Loucy (cell line): ENCODE measurements around the gene MAD2L1BP.

Experiments used
- H2AFZ ChIP-seq: fragments of 200-600 bp; sonication (generic); 2 replicates; pipeline ENCODE4 v1.6.0; 2016; ENCODE audit warnings: antibody characterized with exemption, mild to moderate bottlenecking, low read length, moderate library complexity
- H3F3A ChIP-seq: fragments of 200-600 bp; 2 replicates; pipeline ENCODE4 v1.6.0; 2016; ENCODE audit warnings: antibody characterized with exemption, low read depth, mild to moderate bottlenecking
- H3K27me3 ChIP-seq: fragments of 200-600 bp; sonication (generic); 2 replicates; pipeline ENCODE4 v1.6.1; 2014; ENCODE audit warnings: low read length, mild to moderate bottlenecking; ENCODE audit not compliant: insufficient read depth, poor library complexity, severe bottlenecking
- H3K36me3 ChIP-seq: fragments of 200-600 bp; sonication (generic); 2 replicates; pipeline ENCODE4 v1.6.1; 2016; ENCODE audit warnings: low read length; ENCODE audit not compliant: insufficient read depth
- H3K4me1 ChIP-seq: fragments of 200-600 bp; sonication (generic); 2 replicates; pipeline ENCODE4 v1.5.1; 2014; ENCODE audit warnings: low read length, mild to moderate bottlenecking; ENCODE audit not compliant: insufficient read depth, poor library complexity, severe bottlenecking
- H3K4me2 ChIP-seq: fragments of 200-600 bp; sonication (generic); 2 replicates; pipeline ENCODE4 v1.6.0; 2014; ENCODE audit warnings: antibody characterized with exemption, low read length, low read depth, mild to moderate bottlenecking; ENCODE audit not compliant: poor library complexity, severe bottlenecking
- H3K4me3 ChIP-seq: fragments of 200-600 bp; sonication (generic); 2 replicates; pipeline ENCODE4 v1.5.1; 2014; ENCODE audit warnings: low read length, mild to moderate bottlenecking, mixed read lengths; ENCODE audit not compliant: poor library complexity, severe bottlenecking
- H3K79me2 ChIP-seq: fragments of 200-600 bp; sonication (generic); 2 replicates; pipeline ENCODE4 v1.6.1; 2014; ENCODE audit warnings: low read length; ENCODE audit not compliant: insufficient read depth
- H3K9ac ChIP-seq: fragments of 200-600 bp; sonication (generic); 2 replicates; pipeline ENCODE4 v1.6.0; 2014; ENCODE audit warnings: mild to moderate bottlenecking, low read depth, low read length, moderate library complexity; ENCODE audit not compliant: poor library complexity, severe bottlenecking
- H3K9me2 ChIP-seq: fragments of 200-600 bp; sonication (generic); replicated peaks from 2 replicates; pipeline ENCODE4 v1.6.1; 2016; ENCODE audit warnings: low read depth, low read length, mixed read lengths
- H3K9me3 ChIP-seq: fragments of 200-600 bp; sonication (generic); 2 replicates; pipeline ENCODE4 v1.6.1; 2014; ENCODE audit warnings: mild to moderate bottlenecking, antibody characterized with exemption, low read length, low read depth; ENCODE audit not compliant: insufficient read depth
- H4K20me1 ChIP-seq: fragments of 200-600 bp; sonication (generic); 2 replicates; pipeline ENCODE4 v1.6.0; 2014; ENCODE audit warnings: antibody characterized with exemption, low read length, mild to moderate bottlenecking; ENCODE audit not compliant: insufficient read depth, poor library complexity, severe bottlenecking
- EZH2phosphoT487 ChIP-seq: fragments of 200-600 bp; IDR thresholded peaks from 2 replicates; pipeline ENCODE4 v1.6.1; 2018; ENCODE audit warnings: antibody characterized with exemption, mild to moderate bottlenecking, moderate library complexity, borderline replicate concordance
- TF ChIP-seq, protein P1 (sequence below): fragments of 200-600 bp; sonication (generic); conservative IDR thresholded peaks from 2 replicates; pipeline ENCODE4 v1.5.1; 2014; ENCODE audit warnings: mild to moderate bottlenecking, antibody characterized with exemption, low read length

Gene MAD2L1BP

GRCh38 chr6:43683708-43684455, 48.2 kb downstream of the MAD2L1BP start:
- TF ChIP-seq, protein P1, sequence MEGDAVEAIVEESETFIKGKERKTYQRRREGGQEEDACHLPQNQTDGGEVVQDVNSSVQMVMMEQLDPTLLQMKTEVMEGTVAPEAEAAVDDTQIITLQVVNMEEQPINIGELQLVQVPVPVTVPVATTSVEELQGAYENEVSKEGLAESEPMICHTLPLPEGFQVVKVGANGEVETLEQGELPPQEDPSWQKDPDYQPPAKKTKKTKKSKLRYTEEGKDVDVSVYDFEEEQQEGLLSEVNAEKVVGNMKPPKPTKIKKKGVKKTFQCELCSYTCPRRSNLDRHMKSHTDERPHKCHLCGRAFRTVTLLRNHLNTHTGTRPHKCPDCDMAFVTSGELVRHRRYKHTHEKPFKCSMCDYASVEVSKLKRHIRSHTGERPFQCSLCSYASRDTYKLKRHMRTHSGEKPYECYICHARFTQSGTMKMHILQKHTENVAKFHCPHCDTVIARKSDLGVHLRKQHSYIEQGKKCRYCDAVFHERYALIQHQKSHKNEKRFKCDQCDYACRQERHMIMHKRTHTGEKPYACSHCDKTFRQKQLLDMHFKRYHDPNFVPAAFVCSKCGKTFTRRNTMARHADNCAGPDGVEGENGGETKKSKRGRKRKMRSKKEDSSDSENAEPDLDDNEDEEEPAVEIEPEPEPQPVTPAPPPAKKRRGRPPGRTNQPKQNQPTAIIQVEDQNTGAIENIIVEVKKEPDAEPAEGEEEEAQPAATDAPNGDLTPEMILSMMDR, result no peak
- no peak for TF ChIP-seq EZH2phosphoT487
- peak overlapping the region; percentile 8 for H3K4me3 ChIP-seq
- no peaks in the 10 kb centered on the region for H3K9me3 ChIP-seq
- H3K79me2 ChIP-seq, result peaks cover 73% of the 10 kb centered on the region
- no peaks in the 10 kb centered on the region for H3F3A ChIP-seq
- peaks cover 33% of the 10 kb centered on the region for H4K20me1 ChIP-seq
- H2AFZ ChIP-seq, result no peak overlapping the region
- H3K9me2 ChIP-seq, result no peaks in the 10 kb centered on the region
- no peak overlapping the region for H3K9ac ChIP-seq
- H3K4me2 ChIP-seq, result peak overlapping the region; percentile 49
- H3K27me3 ChIP-seq, result peaks cover 8% of the 10 kb centered on the region
- H3K4me1 ChIP-seq, result peaks cover 51% of the 10 kb centered on the region
- H3K36me3 ChIP-seq, result peaks cover 21% of the 10 kb centered on the region; the same call in 1 of the 2 replicates

DNA sequence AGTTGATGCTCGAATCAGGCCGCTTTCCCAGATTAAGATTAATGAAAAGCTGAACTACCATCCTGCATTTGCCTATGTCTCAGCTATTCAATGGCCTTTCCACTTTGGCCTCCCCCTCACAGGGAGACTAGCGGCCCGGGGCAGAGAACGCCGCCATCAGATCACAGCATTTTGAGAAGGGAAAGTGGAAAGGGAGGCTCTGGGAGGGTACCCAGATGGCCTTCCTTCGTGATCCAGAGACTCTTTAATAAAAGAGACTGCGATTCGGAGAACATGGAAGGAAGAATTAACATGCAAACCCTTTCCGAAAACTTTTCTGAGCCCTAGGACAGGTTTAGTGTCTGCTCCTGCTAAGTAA, 51.4 kb downstream of the MAD2L1BP start:
- Histone ChIP-seq H3F3A (no peaks in the 10 kb centered on the region), H2AFZ (peak overlapping the region; percentile 99), H3K36me3 (no peaks in the 10 kb centered on the region; the same call in 1 of the 2 replicates), H3K9me3 (no peaks in the 10 kb centered on the region), H3K27me3 (peaks cover 40% of the 10 kb centered on the region), H3K79me2 (peaks cover 60% of the 10 kb centered on the region), H3K4me3 (peak overlapping the region; percentile 94), H3K9ac (peak overlapping the region; percentile 90), H3K4me1 (peaks cover 51% of the 10 kb centered on the region), H3K4me2 (peak overlapping the region; percentile 95), H3K9me2 (no peaks in the 10 kb centered on the region), H4K20me1 (peaks cover 33% of the 10 kb centered on the region)
- TF ChIP-seq, protein P1, result no peak
- TF ChIP-seq EZH2phosphoT487, result no peak

GRCh38 chr6:43687437-43688347, 52.1 kb downstream of the MAD2L1BP start, which contains the start of gene MRPS18A:
TSS of gene MRPS18A (minus strand) at chr6:43687791. CDS start at chr6:43687779, 12 bp downstream.
- peak within 1 kb of the TSS; percentile 99 for H2AFZ ChIP-seq
- TF ChIP-seq EZH2phosphoT487, result no peak
- TF ChIP-seq, protein P1, result no peak
- H3K79me2 ChIP-seq, result peaks cover 54% of the 10 kb centered on the region
- peak within 1 kb of the TSS; percentile 90 for H3K9ac ChIP-seq
- peak within 1 kb of the TSS; percentile 94 for H3K4me3 ChIP-seq
- H3K4me1 ChIP-seq, result peaks cover 48% of the 10 kb centered on the region
- no peaks in the 10 kb centered on the region for H3K9me2 ChIP-seq
- peak within 1 kb of the TSS; percentile 95 for H3K4me2 ChIP-seq
- H3K27me3 ChIP-seq, result peaks cover 46% of the 10 kb centered on the region
- no peaks in the 10 kb centered on the region for H3F3A ChIP-seq
- no peaks in the 10 kb centered on the region; the same call in 1 of the 2 replicates for H3K36me3 ChIP-seq
- no peaks in the 10 kb centered on the region for H3K9me3 ChIP-seq
- peaks cover 27% of the 10 kb centered on the region for H4K20me1 ChIP-seq
